ENCODE data around the gene FEV.

Gene FEV

GRCh38 chr2:218985325-218986091 lies 524 bp upstream of the FEV start:
- H3K14ac ChIP-seq (ENCODE audit: low read length): no peak overlapping the region
- WGBS, 2 donors (ENCODE audit: extremely low coverage in 2 of 2, insufficient read length in 2 of 2, insufficient replicate concordance in 1 of 2): no CpG with 5 or more reads among the region's 49 CpGs
- peaks cover 0 to 5% of the 10 kb centered on the region in 2 donors for H3K4me1 ChIP-seq (ENCODE audit: control insufficient read depth in 2 of 2, insufficient read depth in 1 of 2, low read depth in 1 of 2, low read length in 2 of 2)
- H3K27ac ChIP-seq (replicated peaks; ENCODE audit: low read length): no peak overlapping the region
- H3K9ac ChIP-seq (ENCODE audit: low read depth, low read length, poor library complexity): no peak overlapping the region
- no peak for DNase-seq (ENCODE audit: low spot score)
- no peak overlapping the region for H2BK120ac ChIP-seq (ENCODE audit: low read depth, low read length)
- no peak overlapping the region for H2AFZ ChIP-seq (ENCODE audit: low read length)
- no peak overlapping the region for H4K91ac ChIP-seq (ENCODE audit: low read depth, low read length, poor library complexity)
- peak overlapping the region; percentile 24 for H3K4me2 ChIP-seq (ENCODE audit: insufficient read depth, low read length, poor library complexity, severe bottlenecking)
- peaks cover 0 to 8% of the 10 kb centered on the region in 2 donors for H3K9me3 ChIP-seq (replicated peaks in 1 of 2; ENCODE audit: control insufficient read depth in 2 of 2, insufficient read depth in 1 of 2, low read depth in 1 of 2, low read length in 2 of 2)
- H3K18ac ChIP-seq (ENCODE audit: low read length): no peak overlapping the region
- H3K23ac ChIP-seq (ENCODE audit: low read depth, low read length, poor library complexity): no peak overlapping the region
- no peak overlapping the region for H2AK5ac ChIP-seq (ENCODE audit: low read depth, low read length)
- H4K8ac ChIP-seq (ENCODE audit: low read depth, low read length): no peak overlapping the region
- H3K27me3 ChIP-seq (ENCODE audit: control insufficient read depth in 3 of 3, insufficient read depth in 3 of 3, low read depth in 1 of 3, low read length in 3 of 3): peaks cover 60 to 98% (median 97%) of the 10 kb centered on the region in 3 experiments
- no peak overlapping the region for H2BK5ac ChIP-seq (ENCODE audit: low read length)
- H3K36me3 ChIP-seq (replicated peaks in 1 of 2; ENCODE audit: control insufficient read depth in 2 of 2, insufficient read depth in 2 of 2, low read length in 2 of 2): no peaks in the 10 kb centered on the region
- H3K79me1 ChIP-seq (ENCODE audit: low read depth, low read length): peaks cover 2% of the 10 kb centered on the region
- H2BK12ac ChIP-seq (ENCODE audit: low read length): no peak overlapping the region
- no peak overlapping the region for H3K4me3 ChIP-seq (ENCODE audit: low read length in 2 of 2)
- no peak overlapping the region for H2BK15ac ChIP-seq (ENCODE audit: low read length)
- no peak overlapping the region for H3K4ac ChIP-seq (ENCODE audit: low read length)

- Histone ChIP-seq H3K4ac (ENCODE audit: low read length) (no peak overlapping the region), H3K4me1 (ENCODE audit: control insufficient read depth in 2 of 2, insufficient read depth in 1 of 2, low read depth in 1 of 2, low read length in 2 of 2) (peaks cover 2 to 9% of the 10 kb centered on the region in 2 donors), H3K79me1 (ENCODE audit: low read depth, low read length) (peaks cover 2% of the 10 kb centered on the region), H3K36me3 (replicated peaks in 1 of 2; ENCODE audit: control insufficient read depth in 2 of 2, insufficient read depth in 2 of 2, low read length in 2 of 2) (no peaks in the 10 kb centered on the region), H3K9ac (ENCODE audit: low read depth, low read length, poor library complexity) (no peak overlapping the region), H3K23ac (ENCODE audit: low read depth, low read length, poor library complexity) (peak overlapping the region; percentile 36), H2BK15ac (ENCODE audit: low read length) (peak overlapping the region; percentile 39), H3K4me3 (ENCODE audit: low read length in 2 of 2) (no peak overlapping the region), H4K8ac (ENCODE audit: low read depth, low read length) (no peak overlapping the region), H2BK5ac (ENCODE audit: low read length) (no peak overlapping the region), H2BK120ac (ENCODE audit: low read depth, low read length) (no peak overlapping the region), H3K14ac (ENCODE audit: low read length) (no peak overlapping the region), H3K4me2 (ENCODE audit: insufficient read depth, low read length, poor library complexity, severe bottlenecking) (no peak overlapping the region), H2AFZ (ENCODE audit: low read length) (peak overlapping the region; percentile 77), H2AK5ac (ENCODE audit: low read depth, low read length) (no peak overlapping the region), H3K27me3 (ENCODE audit: control insufficient read depth in 3 of 3, insufficient read depth in 3 of 3, low read depth in 1 of 3, low read length in 3 of 3) (peaks cover 55 to 98% (median 96%) of the 10 kb centered on the region in 3 experiments), H2BK12ac (ENCODE audit: low read length) (no peak overlapping the region), H4K91ac (ENCODE audit: low read depth, low read length, poor library complexity) (no peak overlapping the region), H3K9me3 (replicated peaks in 1 of 2; ENCODE audit: control insufficient read depth in 2 of 2, insufficient read depth in 1 of 2, low read depth in 1 of 2, low read length in 2 of 2) (peaks cover 0 to 8% of the 10 kb centered on the region in 2 donors), H3K27ac (replicated peaks; ENCODE audit: low read length) (no peak overlapping the region), H3K18ac (ENCODE audit: low read length) (peak overlapping the region; percentile 59)
- WGBS, 2 donors (ENCODE audit: extremely low coverage in 2 of 2, insufficient read length in 2 of 2, insufficient replicate concordance in 1 of 2): no CpG with 5 or more reads among the region's 50 CpGs
- no peak for DNase-seq (ENCODE audit: low spot score)
These were observed 554 bp downstream of the FEV start for GRCh38 chr2:218984239-218985020.

GRCh38 chr2:218983934-218984238 lies 1.1 kb downstream of the FEV start:
- no peak overlapping the region for H3K9ac ChIP-seq (ENCODE audit: low read depth, low read length, poor library complexity)
- WGBS, 2 donors (ENCODE audit: extremely low coverage in 2 of 2, insufficient read length in 2 of 2, insufficient replicate concordance in 1 of 2): no CpG with 5 or more reads among the region's 10 CpGs
- no peak overlapping the region for H3K4me3 ChIP-seq (ENCODE audit: low read length in 2 of 2)
- no peaks in the 10 kb centered on the region for H3K36me3 ChIP-seq (replicated peaks in 1 of 2; ENCODE audit: control insufficient read depth in 2 of 2, insufficient read depth in 2 of 2, low read length in 2 of 2)
- no peak overlapping the region for H3K23ac ChIP-seq (ENCODE audit: low read depth, low read length, poor library complexity)
- peaks cover 2 to 9% of the 10 kb centered on the region in 2 donors for H3K4me1 ChIP-seq (ENCODE audit: control insufficient read depth in 2 of 2, insufficient read depth in 1 of 2, low read depth in 1 of 2, low read length in 2 of 2)
- H3K27ac ChIP-seq (replicated peaks; ENCODE audit: low read length): no peak overlapping the region
- no peak overlapping the region for H2BK12ac ChIP-seq (ENCODE audit: low read length)
- H3K4me2 ChIP-seq (ENCODE audit: insufficient read depth, low read length, poor library complexity, severe bottlenecking): no peak overlapping the region
- H3K14ac ChIP-seq (ENCODE audit: low read length): no peak overlapping the region
- H3K4ac ChIP-seq (ENCODE audit: low read length): no peak overlapping the region
- H2BK15ac ChIP-seq (ENCODE audit: low read length): no peak overlapping the region
- peaks cover 0 to 8% of the 10 kb centered on the region in 2 donors for H3K9me3 ChIP-seq (replicated peaks in 1 of 2; ENCODE audit: control insufficient read depth in 2 of 2, insufficient read depth in 1 of 2, low read depth in 1 of 2, low read length in 2 of 2)
- H3K18ac ChIP-seq (ENCODE audit: low read length): no peak overlapping the region
- H4K8ac ChIP-seq (ENCODE audit: low read depth, low read length): no peak overlapping the region
- H4K91ac ChIP-seq (ENCODE audit: low read depth, low read length, poor library complexity): no peak overlapping the region
- peaks cover 2% of the 10 kb centered on the region for H3K79me1 ChIP-seq (ENCODE audit: low read depth, low read length)
- no peak overlapping the region for H2AK5ac ChIP-seq (ENCODE audit: low read depth, low read length)
- DNase-seq (ENCODE audit: low spot score): no peak
- peak overlapping the region; percentile 77 for H2AFZ ChIP-seq (ENCODE audit: low read length)
- peaks cover 55 to 94% (median 94%) of the 10 kb centered on the region in 3 experiments for H3K27me3 ChIP-seq (ENCODE audit: control insufficient read depth in 3 of 3, insufficient read depth in 3 of 3, low read depth in 1 of 3, low read length in 3 of 3)
- no peak overlapping the region for H2BK5ac ChIP-seq (ENCODE audit: low read length)
- H2BK120ac ChIP-seq (ENCODE audit: low read depth, low read length): no peak overlapping the region

GRCh38 chr2:218983263-218983933 lies 1.6 kb downstream of the FEV start:
- H3K23ac ChIP-seq (ENCODE audit: low read depth, low read length, poor library complexity): no peak overlapping the region
- no peak overlapping the region for H4K91ac ChIP-seq (ENCODE audit: low read depth, low read length, poor library complexity)
- peaks cover 2 to 9% of the 10 kb centered on the region in 2 donors for H3K4me1 ChIP-seq (ENCODE audit: control insufficient read depth in 2 of 2, insufficient read depth in 1 of 2, low read depth in 1 of 2, low read length in 2 of 2)
- H2BK15ac ChIP-seq (ENCODE audit: low read length): no peak overlapping the region
- no peaks in the 10 kb centered on the region for H3K36me3 ChIP-seq (replicated peaks in 1 of 2; ENCODE audit: control insufficient read depth in 2 of 2, insufficient read depth in 2 of 2, low read length in 2 of 2)
- H2AFZ ChIP-seq (ENCODE audit: low read length): no peak overlapping the region
- no peak overlapping the region for H2BK5ac ChIP-seq (ENCODE audit: low read length)
- WGBS, 2 donors (ENCODE audit: extremely low coverage in 2 of 2, insufficient read length in 2 of 2, insufficient replicate concordance in 1 of 2): no CpG with 5 or more reads among the region's 23 CpGs
- no peak overlapping the region for H3K27ac ChIP-seq (replicated peaks; ENCODE audit: low read length)
- peaks cover 2% of the 10 kb centered on the region for H3K79me1 ChIP-seq (ENCODE audit: low read depth, low read length)
- no peak for DNase-seq (ENCODE audit: low spot score)
- no peak overlapping the region for H3K4me3 ChIP-seq (ENCODE audit: low read length in 2 of 2)
- H2BK12ac ChIP-seq (ENCODE audit: low read length): no peak overlapping the region
- H4K8ac ChIP-seq (ENCODE audit: low read depth, low read length): no peak overlapping the region
- peaks cover 55 to 94% (median 94%) of the 10 kb centered on the region in 3 experiments for H3K27me3 ChIP-seq (ENCODE audit: control insufficient read depth in 3 of 3, insufficient read depth in 3 of 3, low read depth in 1 of 3, low read length in 3 of 3)
- no peak overlapping the region for H3K4ac ChIP-seq (ENCODE audit: low read length)
- H2AK5ac ChIP-seq (ENCODE audit: low read depth, low read length): no peak overlapping the region
- no peak overlapping the region for H3K4me2 ChIP-seq (ENCODE audit: insufficient read depth, low read length, poor library complexity, severe bottlenecking)
- H3K18ac ChIP-seq (ENCODE audit: low read length): no peak overlapping the region
- peaks cover 0 to 8% of the 10 kb centered on the region in 2 donors for H3K9me3 ChIP-seq (replicated peaks in 1 of 2; ENCODE audit: control insufficient read depth in 2 of 2, insufficient read depth in 1 of 2, low read depth in 1 of 2, low read length in 2 of 2)
- no peak overlapping the region for H3K14ac ChIP-seq (ENCODE audit: low read length)
- no peak overlapping the region for H2BK120ac ChIP-seq (ENCODE audit: low read depth, low read length)
- no peak overlapping the region for H3K9ac ChIP-seq (ENCODE audit: low read depth, low read length, poor library complexity)

Data from neuronal stem cell (in vitro differentiated cells).